DMS79 treated with DMSO at 0.1 percent for 48 hours (cell line): Measurements from ENCODE around the gene PTPRG.

Experiments used
- DNase-seq: peaks from one replicate; lab custom pipeline; 2025; lab: John Stamatoyannopoulos, UW

The PTPRG gene

DNA sequence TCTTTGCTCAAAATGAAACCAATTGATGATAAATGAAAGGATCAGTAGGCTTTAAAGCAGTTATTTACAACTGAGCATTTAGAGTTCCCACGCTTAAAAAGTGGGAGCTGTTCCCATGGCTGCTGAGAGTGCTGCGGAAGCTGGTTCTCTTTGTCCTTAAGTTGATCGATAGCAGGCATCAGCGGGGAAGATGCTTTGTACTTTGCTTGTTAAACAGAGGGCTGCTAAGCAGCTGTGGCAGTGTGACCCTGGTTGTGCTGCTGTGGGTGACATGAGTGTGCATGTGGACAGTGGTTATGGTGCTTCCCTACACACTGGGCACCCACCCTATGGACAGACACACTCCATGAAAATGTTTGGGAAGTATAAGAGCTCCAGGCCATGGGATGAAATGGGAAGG lies 96.3 kb downstream of the PTPRG start:
- DNase-seq, result no peak

DNA sequence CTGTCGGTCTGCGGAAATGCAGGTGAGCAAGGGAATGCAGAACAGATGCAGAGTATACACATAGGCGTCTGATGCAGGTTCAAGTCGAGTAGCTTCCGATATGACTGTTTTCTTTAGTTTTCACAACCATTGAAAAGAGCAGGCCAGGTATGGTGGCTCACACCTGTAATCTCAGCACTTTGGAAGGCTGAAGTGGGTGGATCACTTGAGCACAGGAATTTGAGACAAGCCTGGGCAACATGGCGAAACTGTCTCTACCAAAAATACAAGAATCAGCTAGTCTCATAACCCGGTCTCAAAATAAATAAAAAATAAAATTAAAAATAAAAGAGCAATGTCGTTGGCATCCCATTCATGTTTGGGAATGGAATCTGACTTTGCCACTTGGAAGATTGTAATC lies 101.5 kb downstream of the PTPRG start:
- no peak for DNase-seq

DNA sequence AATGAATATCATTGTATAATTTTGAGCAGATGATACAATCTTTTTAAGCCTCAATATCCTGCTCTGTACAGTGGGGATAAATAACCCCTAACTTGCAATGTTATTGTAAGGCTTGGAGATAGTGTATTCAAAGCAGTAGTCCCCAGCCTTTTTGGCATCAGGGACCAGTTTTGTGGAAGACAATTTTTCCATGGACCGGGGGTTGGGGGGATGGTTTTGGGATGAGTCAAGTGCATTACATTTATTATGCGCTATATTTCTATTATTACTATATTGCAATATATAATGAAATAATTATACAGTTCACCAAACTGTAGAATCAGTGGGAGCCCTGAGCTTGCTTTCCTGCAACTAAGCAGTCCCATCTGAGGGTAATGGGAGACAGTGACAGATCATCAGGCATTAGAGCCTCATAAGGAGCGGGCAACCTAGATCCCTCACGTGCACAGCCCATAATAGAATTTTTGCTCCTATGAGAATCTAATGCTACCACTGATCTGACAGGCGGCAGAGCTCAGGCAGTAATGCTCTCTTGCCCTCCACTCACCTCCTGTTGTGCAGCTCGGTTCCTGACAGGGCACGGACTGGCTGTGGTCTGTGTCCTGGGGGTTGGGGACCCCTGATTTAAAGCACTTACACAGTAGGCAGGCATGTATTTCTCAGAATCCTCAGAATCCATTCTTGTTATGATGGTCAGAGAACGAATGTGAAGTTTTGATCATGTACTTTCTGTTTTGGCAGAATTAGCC lies 102.2 kb downstream of the PTPRG start:
- no peak for DNase-seq

DNA sequence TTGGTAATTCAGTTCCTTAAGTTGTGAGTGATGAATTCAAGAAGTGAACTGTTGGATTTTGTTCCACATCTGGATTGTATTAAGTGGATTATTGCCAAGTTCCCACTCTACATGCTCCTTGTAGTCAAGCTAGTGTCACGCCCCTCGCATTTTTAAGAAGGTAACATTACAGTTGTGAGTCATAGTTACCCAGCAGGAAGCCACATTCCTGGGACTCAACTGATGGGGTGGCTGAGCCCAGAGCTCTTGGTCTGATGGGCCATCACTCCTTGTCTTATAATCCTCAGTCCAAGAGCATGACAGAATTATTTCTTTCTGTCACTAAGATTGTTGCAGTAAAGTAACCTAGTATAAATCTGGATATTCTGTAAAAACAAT lies 102.7 kb downstream of the PTPRG start:
- DNase-seq, result peak; percentile 6

DNA sequence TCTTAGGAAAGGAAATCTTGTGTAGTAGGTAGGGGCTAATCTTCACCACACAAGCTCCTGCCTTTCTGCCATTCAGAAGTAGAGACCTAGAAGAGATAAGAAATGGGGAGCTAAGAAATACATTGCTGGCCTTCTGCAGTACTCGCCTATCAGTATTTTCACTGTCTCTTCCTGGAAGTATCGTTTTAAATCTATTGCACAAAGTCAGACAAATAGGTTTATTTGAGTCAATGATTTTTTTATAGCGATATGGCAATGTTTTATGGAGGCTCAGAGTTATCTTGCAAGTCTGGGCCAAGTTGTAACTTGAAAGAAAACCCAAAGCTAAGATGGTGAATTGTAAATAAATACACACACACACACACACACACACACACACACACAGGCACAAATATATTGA lies 103.8 kb downstream of the PTPRG start:
- DNase-seq, result no peak

GRCh38 chr3:61665987-61666386 lies 104.6 kb downstream of the PTPRG start:
- DNase-seq, result no peak

DNA sequence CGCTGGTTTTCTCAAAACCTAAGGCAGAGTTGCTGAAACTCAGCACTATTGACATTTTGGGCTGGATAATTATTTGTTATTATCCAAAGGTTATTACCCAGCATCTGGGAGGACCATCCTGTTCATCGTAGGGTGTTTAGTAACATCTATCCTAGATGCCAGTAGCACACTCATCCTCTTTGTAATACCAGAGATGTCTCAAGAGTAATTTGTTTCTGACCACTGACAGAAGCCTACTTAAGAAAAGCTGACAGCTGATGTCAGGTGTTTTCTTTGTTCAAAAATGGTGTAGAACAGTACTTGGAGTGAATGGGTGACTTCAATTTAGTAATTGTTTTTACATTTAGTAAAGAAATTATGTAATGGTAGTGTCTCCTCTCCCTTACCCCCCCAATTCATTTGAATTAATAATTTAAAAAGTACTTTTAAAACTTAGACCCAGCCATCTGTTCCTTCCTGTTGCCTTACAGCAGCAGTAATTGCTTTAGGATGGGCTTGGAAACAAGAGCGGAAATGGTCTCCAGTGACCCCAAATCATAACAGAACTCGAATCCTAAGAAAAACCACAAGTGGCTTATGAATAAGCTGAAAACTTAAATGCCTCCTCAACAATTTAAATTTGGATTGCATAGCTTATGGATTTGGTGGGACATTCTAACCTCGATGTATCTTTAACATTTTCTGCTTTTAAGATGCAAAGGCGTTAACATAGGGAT lies 105.4 kb downstream of the PTPRG start:
- no peak for DNase-seq

DNA sequence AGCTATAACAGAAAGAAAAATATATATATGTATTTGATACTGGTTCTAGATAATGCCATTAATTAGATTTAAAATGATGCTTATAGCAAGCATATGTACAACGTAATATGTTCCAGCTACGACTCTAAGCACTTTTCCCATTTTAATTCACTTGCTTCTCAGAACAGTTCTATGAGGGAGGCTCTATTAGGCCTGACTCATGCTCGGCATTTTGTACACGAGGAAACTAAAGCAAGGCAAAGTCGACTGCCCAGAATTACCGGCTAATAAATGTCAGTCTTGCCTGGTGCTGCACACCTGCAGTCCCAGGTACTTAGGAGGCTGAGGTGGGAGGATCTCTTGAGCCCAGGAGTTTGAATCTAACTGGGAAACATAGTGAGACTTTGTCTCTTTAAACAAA lies 106.0 kb downstream of the PTPRG start:
- DNase-seq, result no peak

GRCh38 chr3:61667814-61668213 lies 106.4 kb downstream of the PTPRG start:
- no peak for DNase-seq

GRCh38 chr3:61668317-61668864 lies 107.0 kb downstream of the PTPRG start:
- DNase-seq, result no peak

DNA sequence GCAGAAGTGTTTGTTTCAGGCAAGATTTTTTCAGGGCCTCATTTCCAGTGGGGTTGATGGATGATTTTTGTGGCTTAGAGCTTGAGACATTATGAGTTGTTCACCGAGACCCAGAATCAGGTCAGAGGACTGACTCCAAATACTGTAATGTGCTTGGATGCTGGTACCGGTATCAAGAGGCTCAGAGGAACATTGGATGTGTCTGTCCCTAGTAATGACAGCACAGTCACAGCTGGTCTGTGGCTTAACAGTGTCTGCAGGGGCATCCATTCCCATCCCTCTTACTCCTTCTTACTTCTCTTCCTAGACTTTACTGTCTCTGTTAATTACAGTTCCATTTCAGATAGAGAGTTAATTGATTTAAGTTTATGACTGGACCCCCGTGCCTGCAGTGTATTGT lies 107.8 kb downstream of the PTPRG start:
- no peak for DNase-seq

DNA sequence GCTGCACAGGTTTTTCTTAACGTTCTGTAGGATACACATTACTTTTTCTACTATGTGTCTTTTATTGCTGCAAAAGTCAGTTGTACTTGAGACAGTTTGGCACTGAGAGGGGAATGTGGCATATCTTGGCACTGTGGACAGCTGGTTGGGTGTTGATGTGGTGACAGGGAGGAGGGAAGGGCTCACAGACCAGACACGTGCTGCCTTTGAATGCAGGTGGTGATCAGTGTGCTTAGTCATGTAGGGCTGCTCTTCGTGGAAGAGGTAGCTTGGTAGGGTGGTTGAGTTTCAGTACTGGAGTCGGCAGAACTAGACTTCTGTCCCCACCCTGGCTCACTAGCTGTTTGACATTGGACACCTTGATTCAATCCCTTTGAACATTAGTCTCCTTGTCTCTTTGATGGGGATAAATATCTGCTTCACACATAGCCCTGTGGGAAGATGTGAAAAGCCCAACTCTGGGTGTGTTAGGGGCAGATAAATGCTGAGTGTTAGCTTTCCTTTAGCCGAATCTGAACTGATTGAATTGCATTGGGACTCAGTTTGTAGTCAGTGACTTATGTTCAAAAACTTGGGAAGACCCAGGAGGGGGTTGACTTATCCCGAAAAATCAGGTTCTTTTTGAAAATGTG lies 108.4 kb downstream of the PTPRG start:
- no peak for DNase-seq

GRCh38 chr3:61673651-61674050 lies 112.3 kb downstream of the PTPRG start:
- DNase-seq, result no peak

DNA sequence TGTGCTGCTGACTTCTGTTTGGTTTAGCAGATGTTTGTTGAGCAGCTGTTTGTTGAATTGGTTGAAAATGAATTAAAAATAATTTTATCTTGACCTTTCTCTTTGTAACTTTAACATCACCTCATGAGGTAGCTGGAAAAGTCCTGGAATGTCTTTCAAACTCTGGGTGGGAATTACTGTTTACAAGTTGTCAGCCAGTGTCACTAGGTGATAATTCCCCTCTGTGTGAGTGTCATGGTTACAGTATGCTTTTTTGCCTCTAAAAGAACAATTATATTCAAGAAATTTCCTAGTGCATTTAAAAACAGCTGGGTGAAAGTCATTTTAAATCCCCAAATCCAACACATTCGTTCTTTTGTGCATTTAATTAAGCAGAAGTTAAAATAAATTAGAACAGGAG lies 113.2 kb downstream of the PTPRG start:
- no peak for DNase-seq

GRCh38 chr3:61679026-61679425 lies 117.7 kb downstream of the PTPRG start:
- no peak for DNase-seq

DNA sequence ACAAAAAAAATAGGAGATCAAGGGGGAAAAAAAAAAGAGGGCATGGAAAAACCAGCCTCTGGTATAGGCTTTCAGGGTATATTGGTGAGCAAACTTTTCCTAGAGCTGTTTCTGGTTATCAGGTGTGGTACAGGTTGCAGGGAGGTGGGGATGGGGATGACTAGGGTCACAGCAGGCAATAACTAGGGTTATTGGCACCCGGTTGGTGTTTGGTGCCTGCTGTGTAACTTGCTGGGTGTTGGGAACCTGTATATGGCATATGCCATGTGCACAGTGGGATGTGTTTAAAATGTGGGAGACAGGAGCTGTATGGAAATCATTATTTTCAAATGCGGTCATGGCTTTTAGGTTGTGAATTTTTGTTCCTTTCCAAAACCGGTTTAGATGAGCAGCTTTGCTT lies 119.2 kb downstream of the PTPRG start:
- DNase-seq, result no peak

DNA sequence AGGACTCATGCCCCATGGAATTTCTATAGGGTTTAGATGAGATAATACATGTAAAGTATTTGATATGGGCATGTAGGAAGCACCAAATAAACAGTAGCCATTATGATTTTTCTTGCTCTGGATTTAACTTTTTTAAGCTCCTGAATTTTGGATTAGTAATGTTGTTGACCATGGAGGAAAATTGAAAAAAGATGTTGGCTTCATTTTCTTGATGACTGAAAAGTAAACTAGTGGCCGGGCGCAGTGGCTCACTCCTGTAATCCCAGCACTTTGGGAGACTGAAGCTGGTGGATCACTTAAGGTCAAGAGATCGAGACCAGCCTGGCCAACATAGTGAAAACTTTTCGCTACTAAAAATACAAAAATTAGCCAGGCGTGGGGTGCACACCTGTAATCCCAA lies 120.3 kb downstream of the PTPRG start:
- DNase-seq, result no peak

DNA sequence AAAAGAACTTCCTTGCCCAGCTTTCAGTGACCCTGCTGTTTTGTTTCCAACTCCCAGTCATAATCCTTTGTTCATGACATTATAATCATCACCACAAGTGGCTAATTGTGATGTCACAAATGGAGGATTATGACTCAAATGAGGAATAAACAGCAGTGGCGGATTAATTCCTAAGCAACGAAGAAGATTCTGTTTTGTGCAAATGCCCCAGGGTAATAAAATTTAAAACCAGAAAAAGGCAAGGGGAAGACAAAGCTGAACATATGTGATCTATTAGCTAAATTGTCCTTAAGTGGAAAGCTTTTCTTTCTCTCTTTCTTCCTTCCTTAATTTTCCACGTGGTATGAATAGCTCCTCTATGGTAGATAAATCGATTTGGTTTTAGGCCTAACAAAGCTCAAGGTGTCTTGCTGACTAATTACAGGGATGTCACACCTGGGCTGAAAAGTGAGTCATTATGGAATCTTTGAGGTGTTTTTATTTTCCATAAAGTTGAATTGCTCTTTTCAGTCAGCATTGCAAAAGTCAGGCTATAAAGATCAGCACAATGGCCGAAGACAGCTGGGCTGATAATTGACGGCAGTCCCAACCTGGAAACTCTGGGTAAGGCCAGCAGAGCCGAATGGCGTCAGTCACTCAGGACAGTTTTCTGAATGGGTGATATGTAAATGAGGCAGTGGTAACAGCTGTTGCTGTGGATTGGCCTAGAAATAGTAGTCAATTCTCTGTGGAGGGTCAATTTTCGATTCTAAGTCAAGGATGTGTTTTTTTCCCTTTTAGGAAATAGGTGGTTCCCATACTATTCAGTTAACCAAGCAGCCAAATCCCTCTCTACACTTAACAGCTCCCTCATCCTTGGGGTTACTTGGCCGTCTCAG lies 121.5 kb downstream of the PTPRG start:
- no peak for DNase-seq

- DNase-seq, result no peak
Observed at GRCh38 chr3:61683549-61684236, 122.3 kb downstream of the PTPRG start.

DNA sequence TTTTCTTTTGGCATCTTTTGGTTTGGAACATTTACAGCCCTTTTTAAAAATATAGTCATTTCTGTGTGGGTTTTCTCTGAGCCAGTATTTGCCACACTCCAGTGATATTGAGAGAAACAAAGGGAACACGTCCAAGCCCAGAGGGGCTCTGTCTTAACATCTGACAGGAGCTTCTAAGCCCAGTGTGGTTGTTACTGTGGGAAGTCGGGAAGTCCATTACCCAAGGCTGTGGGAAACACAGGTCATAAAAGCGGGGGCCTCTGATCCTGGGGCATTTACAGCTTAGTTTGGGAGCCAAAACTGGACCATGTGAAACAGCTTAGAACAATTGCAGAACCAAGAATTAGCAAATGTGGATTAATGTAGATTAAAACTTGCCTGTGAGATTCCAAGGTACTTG lies 123.0 kb downstream of the PTPRG start:
- DNase-seq, result no peak

- peak; percentile 52 for DNase-seq
Observed at GRCh38 chr3:61685755-61686154, 124.4 kb downstream of the PTPRG start.
